ENCODE data around the gene EYA2. TPM values are rescaled to one million over a fixed set of nuclear protein-coding genes. Genes with fewer than 3 reads are reported as not detected.

EYA2 gene
- total RNA-seq, 2 experiments from 2014 or later: not detected

DNA sequence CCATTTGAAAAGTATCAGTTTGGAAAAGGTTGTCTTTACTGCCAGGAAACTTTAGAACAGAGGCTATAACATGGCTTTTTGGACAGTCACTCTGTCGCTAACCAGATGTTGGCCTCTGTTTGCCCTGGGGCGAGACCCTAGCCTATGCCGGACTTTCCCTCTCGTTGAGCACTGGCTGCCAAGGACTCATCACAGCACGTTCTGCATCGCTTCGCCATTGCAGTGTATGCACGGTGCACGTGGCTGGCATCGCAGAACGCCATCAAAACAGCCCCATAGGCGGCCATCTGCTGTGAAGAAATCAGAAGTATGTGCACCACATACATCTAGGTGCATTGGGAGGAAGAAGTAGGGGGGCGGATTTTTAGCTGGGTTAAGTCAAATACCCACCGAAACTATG, 156.4 kb downstream of the EYA2 start:
- no peaks in the 10 kb centered on the region for H3K4me1 Mint-ChIP-seq (ENCODE audit: low read depth)
- no peak for DNase-seq
- no peak overlapping the region for H3K4me3 Mint-ChIP-seq
- no peaks in the 10 kb centered on the region for H3K36me3 Mint-ChIP-seq (ENCODE audit: low read depth)
- CTCF ChIA-PET: no interaction called here
- H3K9me3 Mint-ChIP-seq: no peaks in the 10 kb centered on the region
- no peak overlapping the region for H3K27ac Mint-ChIP-seq
- intact Hi-C loops (cut with micrococcal nuclease): no loop called here
- H3K27me3 Mint-ChIP-seq (ENCODE audit: low read depth): peaks cover 7% of the 10 kb centered on the region

GRCh38 chr20:47051936-47052526, 157.4 kb downstream of the EYA2 start:
- H3K27ac Mint-ChIP-seq: no peak overlapping the region

DNA sequence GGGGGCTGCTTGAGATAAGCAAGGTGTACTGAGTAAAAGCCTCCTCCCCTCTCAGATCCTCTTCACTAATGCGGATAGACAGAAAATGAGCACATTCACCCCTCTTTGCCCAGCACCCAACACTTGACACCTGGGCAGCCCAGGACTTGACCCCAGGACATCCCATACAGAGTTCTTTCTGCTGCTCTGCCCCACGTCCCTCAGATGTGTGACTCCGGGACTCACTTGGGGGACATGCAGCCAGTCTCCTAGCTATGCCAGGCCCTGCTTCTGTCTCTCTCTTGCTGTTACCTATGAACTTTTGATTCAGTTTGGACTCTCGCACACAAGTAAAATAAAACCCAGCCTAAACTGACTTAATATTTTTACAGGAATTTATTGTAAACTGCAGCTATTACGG, 159.9 kb downstream of the EYA2 start:
- CTCF ChIA-PET: no interaction called here
- H3K27me3 Mint-ChIP-seq (ENCODE audit: low read depth): peaks cover 7% of the 10 kb centered on the region
- no peak overlapping the region for H3K27ac Mint-ChIP-seq
- no peak overlapping the region for H3K4me3 Mint-ChIP-seq
- intact Hi-C loops (cut with micrococcal nuclease): no loop called here
- H3K9me3 Mint-ChIP-seq: no peaks in the 10 kb centered on the region
- no peaks in the 10 kb centered on the region for H3K4me1 Mint-ChIP-seq (ENCODE audit: low read depth)
- no peaks in the 10 kb centered on the region for H3K36me3 Mint-ChIP-seq (ENCODE audit: low read depth)
- no peak for DNase-seq

More at GRCh38 chr20:47051936-47052526, 157.4 kb downstream of the EYA2 start:
- no peaks in the 10 kb centered on the region for H3K4me1 Mint-ChIP-seq (ENCODE audit: low read depth)
- H3K4me3 Mint-ChIP-seq: no peak overlapping the region
- intact Hi-C loops (cut with micrococcal nuclease): no loop called here
- no peaks in the 10 kb centered on the region for H3K36me3 Mint-ChIP-seq (ENCODE audit: low read depth)
- CTCF ChIA-PET: no interaction called here
- peaks cover 7% of the 10 kb centered on the region for H3K27me3 Mint-ChIP-seq (ENCODE audit: low read depth)
- H3K9me3 Mint-ChIP-seq: no peaks in the 10 kb centered on the region
- DNase-seq: no peak

GRCh38 chr20:47054945-47055344, 160.3 kb downstream of the EYA2 start:
- CTCF ChIA-PET: no interaction called here
- DNase-seq: no peak
- Mint-ChIP-seq H3K27ac (no peak overlapping the region), H3K9me3 (no peaks in the 10 kb centered on the region), H3K4me3 (no peak overlapping the region), H3K36me3 (ENCODE audit: low read depth) (no peaks in the 10 kb centered on the region), H3K27me3 (ENCODE audit: low read depth) (peaks cover 5% of the 10 kb centered on the region), H3K4me1 (ENCODE audit: low read depth) (no peaks in the 10 kb centered on the region)
- intact Hi-C loops (cut with micrococcal nuclease): no loop called here

GRCh38 chr20:47055699-47056369, 161.2 kb downstream of the EYA2 start:
- no peak for DNase-seq
- Mint-ChIP-seq H3K27me3 (ENCODE audit: low read depth) (peaks cover 5% of the 10 kb centered on the region), H3K4me3 (no peak overlapping the region), H3K36me3 (ENCODE audit: low read depth) (no peaks in the 10 kb centered on the region), H3K9me3 (no peaks in the 10 kb centered on the region), H3K4me1 (ENCODE audit: low read depth) (no peaks in the 10 kb centered on the region), H3K27ac (no peak overlapping the region)
- CTCF ChIA-PET: no interaction called here
- intact Hi-C loops (cut with micrococcal nuclease): no loop called here

- intact Hi-C loops (cut with micrococcal nuclease): no loop called here
- Mint-ChIP-seq H3K4me1 (ENCODE audit: low read depth) (no peaks in the 10 kb centered on the region), H3K36me3 (ENCODE audit: low read depth) (no peaks in the 10 kb centered on the region), H3K4me3 (no peak overlapping the region), H3K9me3 (no peaks in the 10 kb centered on the region), H3K27me3 (ENCODE audit: low read depth) (peaks cover 9% of the 10 kb centered on the region), H3K27ac (no peak overlapping the region)
- CTCF ChIA-PET: no interaction called here
- no peak for DNase-seq
Measured at GRCh38 chr20:47057661-47058060, 163.0 kb downstream of the EYA2 start.

DNA sequence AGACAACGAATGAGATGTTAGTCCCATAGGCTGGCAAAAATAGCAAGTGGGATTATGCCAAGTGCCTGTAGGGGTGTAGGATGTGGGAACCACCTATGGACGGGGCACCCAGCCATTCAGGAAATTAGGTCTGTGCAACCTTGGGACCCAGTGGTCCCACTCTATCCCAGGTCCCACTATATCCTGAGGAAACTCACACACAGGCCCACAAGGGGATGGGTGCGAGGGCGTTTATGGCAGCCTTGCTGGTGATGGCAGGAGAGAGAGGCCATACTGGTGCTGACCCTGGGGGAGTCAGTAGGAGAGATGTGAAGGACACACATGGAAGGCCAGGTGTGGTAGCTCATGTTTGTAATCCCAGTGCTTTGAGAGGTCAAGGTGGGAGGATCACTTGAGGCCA, 163.6 kb downstream of the EYA2 start:
- CTCF ChIA-PET: no interaction called here
- H3K27ac Mint-ChIP-seq: no peak overlapping the region
- no peaks in the 10 kb centered on the region for H3K36me3 Mint-ChIP-seq (ENCODE audit: low read depth)

DNA sequence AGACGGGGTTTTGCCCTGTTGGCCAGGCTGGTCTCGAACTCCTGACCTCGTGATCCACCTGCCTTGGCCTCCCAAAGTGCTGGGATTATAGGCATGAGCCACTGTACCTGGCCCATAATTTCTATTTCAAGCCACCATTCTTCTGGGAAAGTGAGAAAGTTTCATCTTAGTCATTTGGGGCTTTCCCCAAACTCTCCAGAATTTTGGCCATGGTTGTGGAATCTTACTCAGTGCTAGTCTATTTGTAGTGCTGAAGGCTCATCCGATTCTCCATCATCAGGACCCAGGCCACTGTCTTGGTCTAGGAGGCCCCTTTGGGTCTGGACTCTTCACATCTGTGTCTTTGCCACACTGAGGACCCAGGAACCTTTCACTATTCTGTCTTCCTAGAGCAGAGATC, 164.9 kb downstream of the EYA2 start:
- Mint-ChIP-seq H3K27me3 (ENCODE audit: low read depth) (peaks cover 13% of the 10 kb centered on the region), H3K4me1 (ENCODE audit: low read depth) (no peaks in the 10 kb centered on the region), H3K36me3 (ENCODE audit: low read depth) (no peaks in the 10 kb centered on the region), H3K27ac (no peak overlapping the region), H3K9me3 (no peaks in the 10 kb centered on the region), H3K4me3 (no peak overlapping the region)
- no peak for DNase-seq
- intact Hi-C loops (cut with micrococcal nuclease): no loop called here
- CTCF ChIA-PET: no interaction called here

More for the DNA sequence above, 163.6 kb downstream of the EYA2 start:
- intact Hi-C loops (cut with micrococcal nuclease): no loop called here
- no peaks in the 10 kb centered on the region for H3K9me3 Mint-ChIP-seq
- H3K4me1 Mint-ChIP-seq (ENCODE audit: low read depth): no peaks in the 10 kb centered on the region
- peaks cover 11% of the 10 kb centered on the region for H3K27me3 Mint-ChIP-seq (ENCODE audit: low read depth)
- no peak for DNase-seq
- no peak overlapping the region for H3K4me3 Mint-ChIP-seq

DNA sequence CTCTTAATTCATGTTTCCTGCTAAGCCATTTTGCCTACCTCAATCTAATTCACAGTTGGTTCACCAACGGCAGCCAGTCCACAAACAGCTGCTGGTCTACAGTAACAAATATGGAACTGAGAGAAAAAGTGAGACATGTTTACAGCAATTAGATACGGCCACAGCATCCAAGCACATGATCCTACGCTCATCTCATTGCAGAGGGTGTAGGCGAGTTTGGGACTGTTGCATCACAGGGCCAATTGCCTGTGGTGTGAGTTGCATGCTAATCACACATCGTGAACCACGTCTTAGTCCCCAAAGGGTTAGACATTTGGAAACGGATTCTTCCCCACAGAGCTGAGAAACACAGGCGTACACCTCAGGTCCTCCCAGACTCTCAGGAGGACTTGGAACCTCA, 166.9 kb downstream of the EYA2 start:
- intact Hi-C loops (cut with micrococcal nuclease): no loop called here
- no peaks in the 10 kb centered on the region for H3K9me3 Mint-ChIP-seq

DNA sequence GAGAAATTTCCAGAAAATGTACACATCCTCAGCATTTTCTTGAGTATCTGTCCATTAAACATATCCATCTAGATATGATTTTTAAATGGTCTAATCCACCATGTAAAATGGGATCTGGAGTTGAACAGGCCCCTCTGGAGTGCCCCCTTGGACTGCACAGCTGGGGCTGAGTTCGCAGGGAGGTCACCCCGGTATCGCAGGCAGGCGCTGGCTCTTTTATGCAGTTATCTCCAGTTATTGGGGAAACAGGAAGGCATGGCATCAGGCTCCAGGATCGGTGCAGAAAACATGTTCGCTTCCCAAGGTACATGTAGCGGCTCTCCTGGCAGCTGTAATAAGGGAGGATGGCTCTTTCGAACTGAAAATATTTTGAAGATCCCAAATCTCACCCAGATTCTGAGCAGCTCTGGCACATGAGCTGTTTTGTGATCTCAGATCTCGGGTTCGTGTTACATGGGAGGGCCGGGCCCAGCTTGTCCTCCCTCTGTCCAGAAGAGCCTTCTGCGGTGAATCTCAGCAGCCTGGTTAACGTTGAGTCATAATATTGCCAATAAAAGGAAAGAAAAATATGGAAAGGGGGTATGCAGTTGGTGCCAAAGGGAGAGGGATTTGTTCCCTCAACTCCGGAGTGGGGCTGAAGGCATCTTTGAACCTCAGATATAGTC, 167.7 kb downstream of the EYA2 start:
- no peak for DNase-seq
- Mint-ChIP-seq H3K4me3 (no peak overlapping the region), H3K4me1 (ENCODE audit: low read depth) (no peaks in the 10 kb centered on the region), H3K9me3 (peaks cover 4% of the 10 kb centered on the region), H3K27ac (no peak overlapping the region), H3K27me3 (ENCODE audit: low read depth) (peaks cover 13% of the 10 kb centered on the region), H3K36me3 (ENCODE audit: low read depth) (no peaks in the 10 kb centered on the region)
- intact Hi-C loops (cut with micrococcal nuclease): no loop called here
- CTCF ChIA-PET: no interaction called here

More for the DNA sequence above, 166.9 kb downstream of the EYA2 start:
- no peak for DNase-seq
- no peak overlapping the region for H3K4me3 Mint-ChIP-seq
- H3K27me3 Mint-ChIP-seq (ENCODE audit: low read depth): peaks cover 13% of the 10 kb centered on the region
- no peak overlapping the region for H3K27ac Mint-ChIP-seq
- no peaks in the 10 kb centered on the region for H3K36me3 Mint-ChIP-seq (ENCODE audit: low read depth)
- no peaks in the 10 kb centered on the region for H3K4me1 Mint-ChIP-seq (ENCODE audit: low read depth)
- CTCF ChIA-PET: no interaction called here

DNA sequence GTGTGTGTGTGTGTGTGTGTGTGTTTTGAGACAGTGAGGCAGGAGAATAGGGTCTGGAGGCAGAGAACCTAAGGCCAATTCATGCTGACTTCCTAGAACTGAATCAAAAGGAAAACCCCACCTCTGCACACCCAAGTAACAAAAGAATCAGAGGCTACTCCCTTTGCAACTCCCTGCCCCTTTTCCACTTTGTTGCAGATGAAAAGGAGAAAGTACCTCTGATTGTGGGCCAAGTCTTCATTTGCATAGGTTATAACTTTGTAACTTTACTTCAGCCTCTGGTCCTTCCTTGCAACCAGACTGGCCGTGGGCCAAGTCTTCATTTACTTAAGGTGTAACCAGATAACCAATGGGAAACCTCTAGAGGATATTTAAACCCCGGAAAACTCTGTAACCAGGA, 168.8 kb downstream of the EYA2 start:
- no peak overlapping the region for H3K27ac Mint-ChIP-seq
- intact Hi-C loops (cut with micrococcal nuclease): no loop called here
- H3K36me3 Mint-ChIP-seq (ENCODE audit: low read depth): no peaks in the 10 kb centered on the region
- no peak overlapping the region for H3K4me3 Mint-ChIP-seq
- peaks cover 12% of the 10 kb centered on the region for H3K9me3 Mint-ChIP-seq
- CTCF ChIA-PET: no interaction called here
- H3K4me1 Mint-ChIP-seq (ENCODE audit: low read depth): no peaks in the 10 kb centered on the region
- H3K27me3 Mint-ChIP-seq (ENCODE audit: low read depth): peaks cover 13% of the 10 kb centered on the region
- DNase-seq: no peak

DNA sequence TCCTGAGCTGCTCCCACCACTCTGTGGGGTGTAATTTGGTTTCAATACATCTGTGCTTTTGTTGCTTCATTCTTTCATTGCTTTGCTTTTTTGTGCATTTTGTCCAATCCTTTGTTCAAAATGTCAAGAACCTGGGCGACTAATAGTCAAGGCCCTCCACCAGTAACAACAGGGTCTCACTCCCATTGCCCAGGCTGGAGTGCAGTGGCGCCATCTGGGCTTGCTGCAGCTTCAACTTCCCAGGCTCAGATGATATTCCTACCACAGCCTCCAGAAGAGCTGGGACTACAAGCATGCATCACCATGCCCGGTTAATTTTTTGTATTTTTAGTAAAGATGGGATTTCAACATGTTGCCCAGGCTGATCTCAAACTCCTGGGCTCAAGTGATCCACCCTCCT, 169.2 kb downstream of the EYA2 start:
- CTCF ChIA-PET: no interaction called here

More for the DNA sequence above, 169.2 kb downstream of the EYA2 start:
- no peak for DNase-seq
- H3K9me3 Mint-ChIP-seq: peaks cover 14% of the 10 kb centered on the region
- H3K27me3 Mint-ChIP-seq (ENCODE audit: low read depth): peaks cover 13% of the 10 kb centered on the region
- H3K27ac Mint-ChIP-seq: no peak overlapping the region
- H3K36me3 Mint-ChIP-seq (ENCODE audit: low read depth): no peaks in the 10 kb centered on the region
- intact Hi-C loops (cut with micrococcal nuclease): no loop called here
- no peaks in the 10 kb centered on the region for H3K4me1 Mint-ChIP-seq (ENCODE audit: low read depth)
- no peak overlapping the region for H3K4me3 Mint-ChIP-seq

Measured in activated naive CD4-positive, alpha-beta T cell treated with anti-CD3 and anti-CD28 coated beads for 36 hours (primary cell).